GM19035 (cell line): Measurements from ENCODE around the gene PSMD11.

Source experiments
- ATAC-seq: cut with Tn5 transposase; IDR thresholded peaks from one replicate; pipeline ENCODE4 v1.9.1; 2021; ENCODE audit not compliant: unreplicated experiment

PSMD11 gene

DNA sequence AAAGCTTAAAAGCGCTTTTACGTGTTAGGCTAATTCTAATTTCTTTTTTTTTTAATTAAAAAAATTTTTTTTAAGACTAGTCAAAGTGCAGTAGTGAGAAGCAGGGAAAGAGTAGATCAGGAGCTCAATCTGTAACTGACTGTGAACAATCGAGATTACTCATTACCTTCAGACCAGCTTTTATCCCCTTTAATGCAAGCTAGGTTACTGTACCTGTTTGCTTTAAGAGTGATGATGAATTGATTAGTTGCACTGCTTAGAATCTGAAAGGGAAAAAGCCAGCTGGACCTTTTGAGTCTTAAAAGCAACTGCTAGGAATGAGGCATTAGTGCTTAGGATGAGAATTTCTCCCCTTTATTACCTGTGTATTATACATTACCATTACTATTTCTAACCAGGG lies 19.0 kb downstream of the PSMD11 start:
- ATAC-seq = no peak

- no peak for ATAC-seq
Observed at GRCh38 chr17:32464374-32464773, 20.1 kb downstream of the PSMD11 start.

DNA sequence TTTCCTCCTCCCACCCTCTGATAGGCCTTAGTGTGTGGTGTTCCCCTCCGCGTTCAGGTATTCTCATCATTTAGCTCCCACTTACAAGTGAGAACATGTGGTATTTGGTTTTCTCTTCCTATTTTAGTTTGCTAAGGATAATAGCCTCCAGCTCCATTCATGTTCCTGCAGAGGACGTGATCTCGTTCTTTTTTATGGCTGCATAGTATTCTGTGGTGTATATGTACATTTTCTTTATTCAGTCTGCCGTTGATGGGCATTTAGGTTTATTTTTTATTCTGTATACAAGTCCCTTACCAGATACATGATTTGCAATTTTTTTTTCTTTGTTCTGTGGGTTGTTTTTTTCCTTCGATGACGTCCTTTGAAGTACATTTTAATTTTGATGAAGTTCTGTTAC lies 23.6 kb downstream of the PSMD11 start:
- no peak for ATAC-seq

DNA sequence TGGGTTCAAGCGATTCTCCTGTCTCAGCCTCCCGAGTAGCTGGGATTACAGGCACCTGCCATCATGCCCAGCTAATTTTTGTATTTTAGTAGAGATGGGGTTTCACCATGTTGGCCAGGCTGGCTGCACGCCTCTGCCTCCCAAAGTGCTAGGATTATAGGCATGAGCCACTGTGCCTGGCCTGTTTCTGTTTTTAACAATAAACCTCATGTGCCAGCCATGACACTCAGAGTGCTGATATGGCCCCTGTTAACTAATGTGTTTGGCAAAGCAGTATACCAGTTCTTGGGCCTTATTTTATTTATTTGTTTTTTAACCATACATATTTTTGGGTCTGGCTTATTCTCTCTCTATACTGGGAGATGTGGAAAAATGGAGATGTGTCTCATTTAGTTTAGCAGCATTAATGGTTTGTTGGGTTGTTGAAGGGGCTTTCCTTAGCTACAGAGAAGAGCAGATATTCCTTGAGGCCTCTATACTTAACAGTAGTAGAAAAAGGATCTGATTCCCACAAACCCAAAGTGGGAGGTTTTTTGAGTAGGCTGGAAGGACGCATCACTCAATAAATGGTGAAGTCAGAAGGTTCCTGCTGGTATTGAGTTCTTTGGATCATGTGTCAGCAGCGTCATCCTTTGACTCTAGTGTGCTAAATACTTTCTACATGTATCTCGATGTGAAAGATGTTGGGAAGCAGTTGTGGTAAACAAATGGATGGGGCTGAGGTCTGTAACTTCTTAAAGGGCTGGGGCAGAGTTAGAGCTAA lies 26.3 kb downstream of the PSMD11 start:
- ATAC-seq = no peak

GRCh38 chr17:32471652-32472051 lies 27.3 kb downstream of the PSMD11 start:
- ATAC-seq = no peak

DNA sequence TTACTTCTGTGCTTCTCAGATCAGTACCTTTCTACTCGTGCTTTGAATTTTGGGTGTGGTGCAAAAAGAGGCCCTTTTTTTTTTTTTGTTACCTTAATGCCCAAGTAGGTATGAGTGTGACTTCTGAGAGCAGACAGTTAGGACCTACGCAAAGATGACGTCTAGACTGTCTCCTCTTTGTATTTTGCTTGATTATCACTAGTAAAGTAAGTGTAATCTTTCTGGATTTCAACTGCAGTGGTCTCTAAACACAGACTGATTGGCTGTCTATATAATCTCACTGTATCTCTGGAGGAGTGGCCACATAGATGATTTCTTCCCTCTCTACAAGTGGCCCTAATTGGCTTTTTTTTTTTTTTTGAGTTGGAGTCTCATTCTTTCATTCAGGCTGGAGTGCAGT lies 30.9 kb downstream of the PSMD11 start:
- ATAC-seq = no peak

- no peak for ATAC-seq
Observed at GRCh38 chr17:32477220-32477619, 32.9 kb downstream of the PSMD11 start.

- no peak for ATAC-seq
Observed at GRCh38 chr17:32479074-32479617, 34.8 kb downstream of the PSMD11 start.

- no peak for ATAC-seq
Observed at GRCh38 chr17:32481193-32481592, 36.9 kb downstream of the PSMD11 start.

GRCh38 chr17:32482568-32483320 lies 38.4 kb downstream of the PSMD11 start:
- no peak for ATAC-seq

GRCh38 chr17:32483451-32484019 lies 39.2 kb downstream of the PSMD11 start:
- no peak for ATAC-seq

- no peak for ATAC-seq
Observed at GRCh38 chr17:32484041-32484461, 39.7 kb downstream of the PSMD11 start.

- no peak for ATAC-seq
Observed at GRCh38 chr17:32484628-32485027, 40.3 kb downstream of the PSMD11 start.

DNA sequence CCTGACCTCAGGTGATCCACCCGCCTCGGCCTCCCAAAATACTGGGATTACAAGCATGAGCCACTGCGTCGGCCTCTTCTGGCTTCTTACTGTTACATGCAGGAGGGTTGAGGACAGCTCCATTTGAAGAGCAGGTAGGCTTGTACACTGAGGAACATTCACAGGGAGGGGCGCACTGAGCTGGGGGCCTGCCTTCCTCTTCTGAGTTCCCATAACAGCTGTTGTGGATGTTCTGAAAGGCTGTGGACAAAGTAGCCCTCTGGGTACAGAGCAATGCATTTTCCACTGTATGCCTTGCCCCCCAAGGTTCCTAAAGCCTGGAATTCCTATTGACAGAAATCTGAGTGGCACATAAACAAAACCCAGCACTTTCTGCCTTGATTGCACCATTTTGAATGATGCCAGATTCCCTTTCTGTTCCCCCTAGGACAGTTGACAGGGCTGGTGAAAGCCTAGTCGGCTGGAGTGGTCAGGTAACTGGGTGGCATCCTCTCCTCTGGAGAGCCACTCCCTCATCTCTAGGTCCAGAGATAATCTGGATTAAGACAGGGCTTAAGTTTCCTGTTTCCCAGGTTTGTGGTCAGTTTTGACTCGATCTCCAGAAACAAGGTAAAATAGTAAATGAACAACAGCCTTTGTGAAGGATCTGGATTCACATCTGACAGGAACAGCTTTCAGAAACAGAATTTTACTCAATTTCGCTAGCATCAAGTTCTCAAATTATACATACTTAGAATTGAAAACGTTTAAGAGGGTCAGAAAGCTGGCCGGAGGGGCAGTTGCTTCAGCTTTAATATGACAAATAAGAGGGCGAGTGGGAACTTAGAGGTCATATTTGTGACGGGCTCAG lies 41.2 kb downstream of the PSMD11 start:
- ATAC-seq = no peak

DNA sequence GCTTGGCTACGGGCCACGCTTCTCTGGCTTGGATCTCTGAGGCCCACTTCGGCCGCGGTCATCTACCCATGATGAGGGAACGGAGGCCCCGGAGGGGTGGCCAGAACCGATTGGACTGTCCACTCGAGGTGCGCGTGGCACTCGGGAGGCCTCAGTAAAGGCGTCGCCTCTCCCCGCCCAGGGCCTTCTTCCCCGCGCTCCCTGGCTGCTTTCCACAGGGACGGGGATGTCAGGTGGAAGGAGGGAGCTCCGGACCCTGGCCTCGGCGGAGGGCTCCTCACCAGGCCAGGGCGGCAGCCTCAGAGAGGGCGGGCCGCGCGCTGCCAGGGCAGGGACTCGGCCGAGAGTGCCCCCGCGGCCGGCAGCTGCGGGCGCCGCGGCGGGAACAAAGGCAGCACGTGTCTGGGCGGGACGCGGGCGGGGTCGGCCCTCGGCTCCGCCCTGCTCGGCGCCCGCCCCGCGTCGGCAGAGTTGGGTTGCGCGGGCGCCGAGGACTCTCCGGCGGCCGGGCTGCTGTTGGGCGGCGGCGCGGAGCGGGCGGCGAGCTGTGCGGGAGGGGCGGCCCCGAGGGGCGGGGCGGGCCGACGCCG lies 41.9 kb downstream of the PSMD11 start:
- peak; percentile 55 for ATAC-seq

DNA sequence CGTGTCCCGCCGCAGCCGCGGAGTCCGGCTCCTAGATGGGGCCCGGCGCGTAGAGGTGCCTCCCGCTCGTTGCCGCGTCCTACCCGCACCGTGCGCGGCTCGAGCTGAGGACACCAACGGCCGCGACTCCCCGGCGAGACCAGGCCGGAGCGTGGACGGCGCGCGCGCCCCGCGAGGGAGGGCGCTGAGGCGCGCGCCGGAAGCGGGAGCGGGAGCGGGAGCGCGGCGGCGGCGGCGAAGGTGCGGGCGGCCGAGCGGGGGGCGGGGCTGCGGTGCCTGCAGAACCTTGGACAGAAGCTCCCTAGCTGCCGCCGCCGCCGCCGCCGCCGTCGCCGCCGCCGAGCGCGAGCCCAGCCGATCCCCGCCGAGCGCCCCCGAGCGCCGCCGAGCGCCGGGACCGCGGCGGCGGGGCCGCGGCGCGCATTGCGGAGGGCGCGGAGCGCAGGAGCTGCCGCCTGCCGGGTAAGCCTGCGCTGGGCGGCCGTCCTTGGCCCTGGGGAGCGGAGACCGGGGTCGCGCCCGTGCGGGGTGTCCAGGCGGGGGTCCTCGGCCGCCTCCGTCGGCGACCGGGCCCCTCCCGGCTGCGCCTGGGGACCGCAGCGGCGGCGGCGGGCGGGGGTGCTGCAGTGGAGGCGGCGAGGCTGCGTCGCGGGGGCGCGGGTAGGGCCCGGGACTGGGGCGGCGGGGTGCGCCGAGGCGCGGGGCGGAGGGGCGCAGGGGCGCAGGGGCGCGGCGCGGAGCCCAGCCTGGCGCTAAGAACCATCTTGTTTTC lies 42.6 kb downstream of the PSMD11 start, which contains the start of gene CDK5R1:
CDK5R1 (plus strand) TSS at position 293 of the 772 bp plus-strand sequence. CDS start 628 bp downstream, outside the sequence.
- ATAC-seq = peak; percentile 49

GRCh38 chr17:32487473-32488176 lies 43.3 kb downstream of the PSMD11 start:
- ATAC-seq = peak; percentile 21

GRCh38 chr17:32488177-32488542 lies 43.9 kb downstream of the PSMD11 start:
- ATAC-seq = no peak

DNA sequence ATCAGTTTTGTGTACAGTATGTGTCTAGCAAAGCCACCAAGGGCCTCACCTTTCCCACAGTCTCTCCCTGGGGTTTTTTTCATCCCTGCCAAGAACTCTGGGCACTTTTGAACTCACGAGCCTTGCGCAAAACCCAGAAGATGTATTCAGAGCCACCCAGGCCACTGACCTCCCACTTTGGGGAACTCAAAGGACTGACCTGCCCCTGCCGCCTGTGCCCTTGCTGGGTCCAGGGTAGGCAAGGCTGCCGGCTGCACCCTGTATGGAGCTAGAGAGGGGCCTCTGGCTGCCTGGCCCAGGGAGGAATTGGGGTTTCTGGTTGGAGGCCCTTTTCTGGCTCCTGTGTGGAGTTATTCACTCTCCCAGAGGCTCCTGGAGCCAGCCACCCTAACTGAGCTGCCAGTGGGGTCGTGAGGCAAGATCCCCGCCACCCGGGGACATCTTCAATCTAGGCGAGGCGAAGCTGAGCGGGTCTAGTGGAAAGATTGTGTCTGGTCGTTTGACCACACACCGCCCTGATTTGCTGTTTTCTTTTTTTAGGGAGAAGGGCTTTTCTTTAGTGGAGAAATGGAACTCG lies 44.4 kb downstream of the PSMD11 start:
- no peak for ATAC-seq
